ENCODE measurements around the gene ZNF358.

Gene ZNF358

DNA sequence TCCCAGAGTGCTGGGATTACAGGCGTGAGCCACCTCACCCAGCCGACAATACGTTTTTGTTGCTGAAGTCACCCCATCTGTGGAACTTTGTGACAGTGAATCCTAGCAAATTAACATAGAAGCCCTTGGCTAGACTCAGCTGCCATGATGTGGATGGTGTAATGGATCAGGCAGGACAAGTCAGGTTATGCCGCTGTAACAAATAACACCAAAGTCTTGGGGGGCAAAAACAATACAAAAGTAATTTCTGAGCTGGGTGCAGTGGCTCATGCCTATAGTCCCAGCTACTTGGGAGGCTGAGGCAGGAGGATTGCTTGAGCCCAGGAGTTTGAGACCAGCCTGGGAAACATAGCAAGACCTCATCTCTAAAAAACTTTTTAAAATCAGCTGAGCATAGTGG, 49.0 kb downstream of the ZNF358 start:
- DNase-seq, result no peak

DNA sequence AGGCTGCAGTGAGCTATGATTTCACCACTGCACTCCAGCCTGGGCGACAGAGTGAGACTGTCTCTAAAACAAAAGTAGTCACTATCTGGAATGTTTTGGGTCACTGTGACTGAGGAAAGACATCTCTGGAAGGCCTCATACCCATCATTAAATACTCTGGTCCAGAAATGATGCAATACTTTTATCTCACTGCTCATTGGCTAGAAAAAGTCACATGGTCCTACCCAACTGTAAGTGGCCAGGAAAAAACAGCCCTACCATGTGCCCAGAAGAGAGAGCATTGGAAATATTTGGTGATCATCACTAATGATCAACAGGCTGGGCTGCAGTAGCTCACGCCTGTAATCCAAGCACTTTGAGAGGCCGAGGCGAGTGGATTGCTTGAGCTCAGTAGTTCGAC, 49.4 kb downstream of the ZNF358 start:
- DNase-seq, result no peak
